Esophagus muscularis mucosa (tissue), 3 donors: ENCODE results near the gene CTDSP1.

Source experiments
- CTCF ChIP-seq, 3 experiments: fragments of 200-600 bp in 2 of 3; fragments of 450-650 bp in 1 of 3; sonication (generic) in 2 of 3; IDR thresholded peaks; one replicate each; pipeline ENCODE4 v1.5.1; 2017 to 2019; ENCODE audit warnings: antibody characterized with exemption in 3 of 3, mild to moderate bottlenecking in 2 of 3, moderate library complexity in 1 of 3
- POLR2A ChIP-seq: fragments of 450-650 bp; IDR thresholded peaks from one replicate; pipeline ENCODE4 v1.6.1; 2017; ENCODE audit warnings: antibody characterized with exemption, moderate library complexity, mild to moderate bottlenecking, low read depth

- TF ChIP-seq CTCF (IDR thresholded peaks at IDR 0.05): no peak
- no peak for TF ChIP-seq POLR2A
Observed at GRCh38 chr2:218362606-218363005, 37.1 kb upstream of the CTDSP1 start.
